Vagina (tissue), 2 donors: ENCODE data around the gene INTS15. TPM values are rescaled to one million over a fixed set of nuclear protein-coding genes. Genes with fewer than 3 reads are reported as not detected.

Experiments
- DNase-seq, 2 donors: peaks; one replicate each; pipeline ENCODE4 v3.0.0-alpha.2; 2017; ENCODE audit errors: extremely low spot score in 2 of 2
- H3K27ac ChIP-seq: fragments of 200-600 bp; sonication (generic); one replicate; pipeline ENCODE4 v1.5.1; 2019
- H3K27me3 ChIP-seq: fragments of 200-600 bp; sonication (generic); one replicate; pipeline ENCODE4 v1.5.1; 2019
- H3K36me3 ChIP-seq, 2 donors: fragments of 200-600 bp; sonication (generic); one replicate each; pipeline ENCODE4 v1.5.1; 2017 to 2019
- H3K4me1 ChIP-seq: fragments of 200-600 bp; sonication (generic); one replicate; pipeline ENCODE4 v1.5.1; 2019
- H3K4me3 ChIP-seq, 2 donors: fragments of 200-600 bp; sonication (generic); 1 replicate in 1 of 2; 2 replicates in 1 of 2; pipeline ENCODE4 v1.5.1; 2016 to 2019
- H3K9me3 ChIP-seq: fragments of 200-600 bp; sonication (generic); one replicate; pipeline ENCODE4 v1.5.1; 2019
- POLR2A ChIP-seq, 2 donors: fragments of 450-650 bp; IDR thresholded peaks; one replicate each; pipeline ENCODE4 v1.6.1; 2017; ENCODE audit warnings: antibody characterized with exemption in 2 of 2, mild to moderate bottlenecking in 2 of 2, moderate library complexity in 2 of 2
- POLR2AphosphoS5 ChIP-seq, 2 donors: sonication (generic); formaldehyde crosslinking; IDR thresholded peaks; one replicate each; pipeline ENCODE4 v1.9.0; 2017; ENCODE audit warnings: antibody characterized with exemption in 2 of 2, mild to moderate bottlenecking in 2 of 2, low read depth in 1 of 2; ENCODE audit not compliant: insufficient read depth in 1 of 2
- intact Hi-C: fragments of 100-400 bp; cut with DNase I; formaldehyde crosslinking; loops from one replicate; pipeline ENCODE4 v1.15.1; 2023
- total RNA-seq: library from RNA; depleted of rRNA; stranded (reverse); fragments of >200 nt; gene quantifications from one replicate; pipeline ENCODE4 v1.2.3, GENCODE V29; 2016
- TF ChIP-seq, protein P1 (sequence below), 3 experiments: fragments of 450-650 bp in 2 of 3; fragments of 200-600 bp in 1 of 3; sonication (generic) in 1 of 3; IDR thresholded peaks; one replicate each; pipeline ENCODE4 v1.5.1; 2017 to 2019; ENCODE audit warnings: antibody characterized with exemption in 3 of 3, mild to moderate bottlenecking in 2 of 3, moderate library complexity in 2 of 3

Gene INTS15
- total RNA-seq, 1 donor from 2014 or later, result 34.4 TPM

DNA sequence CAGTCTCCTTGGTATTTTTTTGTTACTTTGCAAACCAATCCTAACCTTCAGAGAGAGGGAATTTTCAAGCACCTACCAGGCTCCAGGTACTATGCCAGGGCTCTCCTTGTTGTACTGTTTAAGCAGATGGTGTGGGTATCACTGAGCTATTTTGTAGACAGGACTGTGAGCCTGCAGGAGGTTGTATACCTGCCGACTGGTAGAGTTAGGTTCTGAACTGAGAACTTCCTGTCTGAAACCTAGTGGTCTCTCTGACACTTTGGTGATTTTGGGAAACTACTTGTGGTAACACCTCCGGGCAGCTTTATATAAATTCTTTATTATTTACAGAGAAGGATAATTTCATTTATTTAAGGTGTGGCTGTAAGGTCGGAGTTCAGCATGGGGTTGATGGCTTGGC is 30.1 kb downstream of the INTS15 start:
- intact Hi-C loops, result no loop called here
- Histone ChIP-seq H3K4me3 (no peak overlapping the region), H3K27me3 (no peaks in the 10 kb centered on the region), H3K27ac (no peak overlapping the region), H3K36me3 (peaks cover 0 to 8% of the 10 kb centered on the region in 2 donors), H3K9me3 (no peaks in the 10 kb centered on the region), H3K4me1 (peaks cover 20% of the 10 kb centered on the region)
- DNase-seq, result no peak
- TF ChIP-seq, protein P1, sequence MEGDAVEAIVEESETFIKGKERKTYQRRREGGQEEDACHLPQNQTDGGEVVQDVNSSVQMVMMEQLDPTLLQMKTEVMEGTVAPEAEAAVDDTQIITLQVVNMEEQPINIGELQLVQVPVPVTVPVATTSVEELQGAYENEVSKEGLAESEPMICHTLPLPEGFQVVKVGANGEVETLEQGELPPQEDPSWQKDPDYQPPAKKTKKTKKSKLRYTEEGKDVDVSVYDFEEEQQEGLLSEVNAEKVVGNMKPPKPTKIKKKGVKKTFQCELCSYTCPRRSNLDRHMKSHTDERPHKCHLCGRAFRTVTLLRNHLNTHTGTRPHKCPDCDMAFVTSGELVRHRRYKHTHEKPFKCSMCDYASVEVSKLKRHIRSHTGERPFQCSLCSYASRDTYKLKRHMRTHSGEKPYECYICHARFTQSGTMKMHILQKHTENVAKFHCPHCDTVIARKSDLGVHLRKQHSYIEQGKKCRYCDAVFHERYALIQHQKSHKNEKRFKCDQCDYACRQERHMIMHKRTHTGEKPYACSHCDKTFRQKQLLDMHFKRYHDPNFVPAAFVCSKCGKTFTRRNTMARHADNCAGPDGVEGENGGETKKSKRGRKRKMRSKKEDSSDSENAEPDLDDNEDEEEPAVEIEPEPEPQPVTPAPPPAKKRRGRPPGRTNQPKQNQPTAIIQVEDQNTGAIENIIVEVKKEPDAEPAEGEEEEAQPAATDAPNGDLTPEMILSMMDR (IDR thresholded peaks at IDR 0.05), result no peak
- TF ChIP-seq POLR2A (IDR thresholded peaks at IDR 0.05) (no peak), POLR2AphosphoS5 (IDR thresholded peaks at IDR 0.05; ENCODE audit: insufficient read depth in 1 of 2, low read depth in 1 of 2) (no peak)

DNA sequence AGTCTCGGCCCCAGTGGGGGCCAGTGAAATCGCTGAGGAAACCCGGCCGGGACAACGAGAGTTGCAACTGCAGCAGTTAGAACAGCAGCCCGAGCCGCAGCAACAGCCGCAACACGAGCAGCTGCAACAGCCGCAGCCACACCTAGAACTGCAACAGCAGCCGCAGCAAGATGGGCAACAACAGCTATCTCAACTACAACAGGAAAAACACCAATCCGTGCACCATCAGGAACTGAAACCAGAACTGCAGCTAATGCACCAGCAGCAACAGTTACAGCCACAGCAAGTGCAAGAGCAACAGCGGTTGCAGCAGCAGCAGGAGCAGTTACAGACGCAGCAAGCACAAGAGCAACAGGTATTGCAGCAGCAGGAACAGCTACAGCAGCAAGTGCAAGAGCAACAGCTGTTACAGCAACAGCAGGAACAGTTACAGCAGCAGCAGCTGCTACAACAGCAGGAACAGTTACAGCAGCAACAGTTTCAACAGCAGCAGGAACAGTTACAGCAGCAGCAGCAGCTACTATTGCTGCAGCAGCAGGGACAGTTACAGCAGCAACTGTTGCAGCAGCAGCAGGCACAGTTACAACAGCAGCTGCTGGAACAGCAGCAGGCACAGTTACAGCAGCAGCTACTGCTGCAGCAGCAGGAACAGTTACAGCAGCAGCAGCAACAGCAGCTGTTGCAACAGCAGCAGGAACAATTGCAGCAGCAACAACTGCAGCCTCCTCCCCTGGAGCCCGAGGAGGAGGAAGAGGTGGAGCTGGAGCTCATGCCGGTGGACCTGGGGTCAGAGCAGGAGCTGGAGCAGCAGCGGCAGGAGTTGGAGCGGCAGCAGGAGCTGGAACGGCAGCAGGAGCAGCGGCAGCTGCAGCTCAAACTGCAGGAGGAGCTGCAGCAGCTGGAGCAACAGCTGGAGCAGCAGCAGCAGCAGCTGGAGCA is 31.6 kb downstream of the INTS15 start:
- no peak overlapping the region for H3K4me3 ChIP-seq
- intact Hi-C loops, result no loop called here
- no peak for DNase-seq
- H3K4me1 ChIP-seq, result peaks cover 11% of the 10 kb centered on the region
- H3K27ac ChIP-seq, result no peak overlapping the region
- peaks cover 0 to 8% of the 10 kb centered on the region in 2 donors for H3K36me3 ChIP-seq
- H3K27me3 ChIP-seq, result no peaks in the 10 kb centered on the region
- no peak for TF ChIP-seq POLR2AphosphoS5 (IDR thresholded peaks at IDR 0.05; ENCODE audit: insufficient read depth in 1 of 2, low read depth in 1 of 2)
- H3K9me3 ChIP-seq, result no peaks in the 10 kb centered on the region

DNA sequence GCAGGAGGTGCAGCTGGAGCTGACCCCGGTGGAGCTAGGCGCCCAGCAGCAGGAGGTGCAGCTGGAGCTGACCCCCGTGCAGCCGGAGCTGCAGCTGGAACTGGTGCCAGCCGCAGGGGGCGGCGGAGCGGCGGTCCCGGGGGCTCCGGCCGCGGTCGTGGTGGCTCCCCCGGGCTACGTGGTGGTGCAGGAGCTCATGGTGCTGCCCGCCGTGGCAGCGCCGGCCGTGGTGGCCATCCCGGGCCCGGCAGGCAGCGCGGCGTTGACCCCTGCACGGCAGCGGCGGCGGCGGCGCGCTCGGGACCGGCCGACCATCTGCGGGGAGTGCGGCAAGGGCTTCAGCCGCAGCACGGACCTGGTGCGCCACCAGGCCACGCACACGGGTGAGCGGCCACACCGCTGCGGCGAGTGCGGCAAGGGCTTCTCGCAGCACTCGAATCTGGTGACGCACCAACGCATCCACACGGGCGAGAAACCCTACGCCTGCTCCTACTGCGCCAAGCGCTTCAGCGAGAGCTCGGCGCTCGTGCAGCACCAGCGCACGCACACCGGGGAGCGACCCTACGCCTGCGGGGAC is 32.4 kb downstream of the INTS15 start:
- Histone ChIP-seq H3K4me1 (peaks cover 3% of the 10 kb centered on the region), H3K27ac (no peak overlapping the region), H3K27me3 (no peaks in the 10 kb centered on the region), H3K9me3 (no peaks in the 10 kb centered on the region), H3K36me3 (peaks cover 0 to 8% of the 10 kb centered on the region in 2 donors), H3K4me3 (no peak overlapping the region)
- intact Hi-C loops, result no loop called here
- TF ChIP-seq POLR2AphosphoS5 (IDR thresholded peaks at IDR 0.05; ENCODE audit: insufficient read depth in 1 of 2, low read depth in 1 of 2) (no peak), POLR2A (IDR thresholded peaks at IDR 0.05) (no peak)
- TF ChIP-seq, protein P1 (IDR thresholded peaks at IDR 0.05), result no peak
- DNase-seq, result no peak

DNA sequence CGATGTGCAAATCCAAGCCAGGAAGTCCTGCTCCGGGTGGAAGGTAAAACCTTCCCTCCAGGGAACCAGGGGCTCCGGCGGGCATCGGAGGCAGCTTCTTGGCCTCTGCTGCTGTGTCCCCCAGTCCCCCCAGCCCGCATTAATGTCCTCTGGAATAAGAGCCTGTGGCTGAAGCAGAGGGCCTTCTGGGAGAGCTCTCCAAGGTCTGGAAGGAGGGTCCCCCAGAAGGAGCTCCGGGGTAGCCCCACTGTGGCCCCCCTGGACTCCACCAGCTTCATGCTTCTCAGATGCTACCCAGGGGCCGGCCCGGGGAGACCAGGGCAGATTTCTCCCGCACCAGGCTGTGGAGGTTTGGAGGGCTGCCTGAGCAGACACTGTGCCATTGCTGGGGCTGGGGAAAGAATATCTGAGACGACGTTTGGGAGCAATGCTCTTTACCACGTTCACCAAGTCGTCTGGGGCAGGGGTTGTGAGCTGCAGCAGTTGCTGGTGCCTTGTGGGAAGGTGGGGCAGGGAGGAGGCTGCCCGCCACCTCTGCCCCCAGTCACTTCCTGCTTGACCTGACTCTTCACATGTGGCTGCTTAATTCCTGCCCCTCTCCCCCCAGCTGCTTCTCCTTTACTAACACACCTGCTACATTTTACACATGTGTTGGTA is 33.9 kb downstream of the INTS15 start:
- peaks cover 0 to 8% of the 10 kb centered on the region in 2 donors for H3K36me3 ChIP-seq

DNA sequence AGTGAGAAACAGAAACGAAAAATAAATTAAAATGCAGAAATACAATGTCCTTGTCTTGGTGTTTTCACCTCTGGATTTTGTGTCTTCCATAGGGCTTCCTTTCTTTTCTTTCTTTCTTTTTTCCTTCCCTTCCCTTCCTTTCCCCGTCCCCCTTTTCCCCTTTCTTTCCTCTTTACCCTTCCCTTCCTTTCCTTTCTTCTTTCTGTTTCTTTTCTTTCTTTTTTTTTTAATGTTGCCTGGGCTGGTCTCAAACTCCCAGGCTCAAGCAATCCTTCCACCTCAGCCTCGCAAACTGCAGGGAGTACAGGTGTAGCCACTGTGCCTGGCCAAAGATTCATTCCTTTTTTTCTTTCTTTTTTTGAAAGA is 34.4 kb downstream of the INTS15 start:
- H3K36me3 ChIP-seq, result peaks cover 0 to 8% of the 10 kb centered on the region in 2 donors
- H3K4me1 ChIP-seq, result no peaks in the 10 kb centered on the region
- no peaks in the 10 kb centered on the region for H3K9me3 ChIP-seq
- no peak overlapping the region for H3K27ac ChIP-seq
- H3K4me3 ChIP-seq, result no peak overlapping the region
- intact Hi-C loops, result no loop called here
- no peaks in the 10 kb centered on the region for H3K27me3 ChIP-seq
- no peak for DNase-seq
- no peak for TF ChIP-seq POLR2AphosphoS5 (IDR thresholded peaks at IDR 0.05; ENCODE audit: insufficient read depth in 1 of 2, low read depth in 1 of 2)
- TF ChIP-seq, protein P1 (IDR thresholded peaks at IDR 0.05), result no peak

More for the DNA sequence above, 33.9 kb downstream of the INTS15 start:
- Histone ChIP-seq H3K9me3 (no peaks in the 10 kb centered on the region), H3K4me3 (no peak overlapping the region), H3K4me1 (no peaks in the 10 kb centered on the region), H3K27me3 (no peaks in the 10 kb centered on the region), H3K27ac (no peak overlapping the region)
- TF ChIP-seq POLR2A (IDR thresholded peaks at IDR 0.05), result no peak
- no peak for TF ChIP-seq POLR2AphosphoS5 (IDR thresholded peaks at IDR 0.05; ENCODE audit: insufficient read depth in 1 of 2, low read depth in 1 of 2)
- TF ChIP-seq, protein P1 (IDR thresholded peaks at IDR 0.05), result no peak
- intact Hi-C loops, result no loop called here
- no peak for DNase-seq
